Measurements from ENCODE around the gene RGL4.
A peak's percentile ranks its signal among the peaks of the same experiment; 100 is the strongest.
"Not testable (repeated sequence)": the region's sequence is repeated elsewhere in the genome, so short reads cannot be mapped to it uniquely, and the experiment has no call there.

RGL4 gene

GRCh38 chr22:23700706-23701105 is 9.9 kb downstream of the RGL4 start:
- DNase-seq = no peak

GRCh38 chr22:23704062-23704461 is 13.2 kb downstream of the RGL4 start:
- DNase-seq = no peak

- DNase-seq = no peak
Measured at GRCh38 chr22:23704829-23705228, 14.0 kb downstream of the RGL4 start.

GRCh38 chr22:23705358-23705757 is 14.5 kb downstream of the RGL4 start:
- no peak for DNase-seq

- no peak for DNase-seq
Measured at GRCh38 chr22:23708270-23708669, 17.5 kb downstream of the RGL4 start.

- DNase-seq = peak; percentile 61
Measured at GRCh38 chr22:23709107-23709506, 18.3 kb downstream of the RGL4 start.

- DNase-seq = no peak
Measured at GRCh38 chr22:23712256-23712655, 21.4 kb downstream of the RGL4 start.

- no peak for DNase-seq
Measured at GRCh38 chr22:23713696-23714595, 23.1 kb downstream of the RGL4 start.

- DNase-seq = no peak
Measured at GRCh38 chr22:23714596-23715578, 24.1 kb downstream of the RGL4 start.

- DNase-seq = no peak
Measured at GRCh38 chr22:23715806-23716375, 25.1 kb downstream of the RGL4 start.

GRCh38 chr22:23716811-23717801 is 26.3 kb downstream of the RGL4 start:
- peak; percentile 85 for DNase-seq

- DNase-seq = no peak
Measured at GRCh38 chr22:23718371-23719165, 27.8 kb downstream of the RGL4 start.

GRCh38 chr22:23720855-23721254 is 30.0 kb downstream of the RGL4 start:
- DNase-seq = no peak

GRCh38 chr22:23722160-23722559 is 31.3 kb downstream of the RGL4 start:
- no peak for DNase-seq

GRCh38 chr22:23722724-23723123 is 31.9 kb downstream of the RGL4 start:
- no peak for DNase-seq

GRCh38 chr22:23728108-23728507 is 37.3 kb downstream of the RGL4 start:
- DNase-seq = not testable (repeated sequence)

- no peak for DNase-seq
Measured at GRCh38 chr22:23737696-23738095, 46.9 kb downstream of the RGL4 start.

GRCh38 chr22:23742505-23743264 is 51.9 kb downstream of the RGL4 start:
- DNase-seq = no peak

- no peak for DNase-seq
Measured at GRCh38 chr22:23743303-23743705, 52.5 kb downstream of the RGL4 start.

- no peak for DNase-seq
Measured at GRCh38 chr22:23744001-23744400, 53.2 kb downstream of the RGL4 start.

Data from EL (cell line).